Measurements from ENCODE around the gene ASCC2.

DNA sequence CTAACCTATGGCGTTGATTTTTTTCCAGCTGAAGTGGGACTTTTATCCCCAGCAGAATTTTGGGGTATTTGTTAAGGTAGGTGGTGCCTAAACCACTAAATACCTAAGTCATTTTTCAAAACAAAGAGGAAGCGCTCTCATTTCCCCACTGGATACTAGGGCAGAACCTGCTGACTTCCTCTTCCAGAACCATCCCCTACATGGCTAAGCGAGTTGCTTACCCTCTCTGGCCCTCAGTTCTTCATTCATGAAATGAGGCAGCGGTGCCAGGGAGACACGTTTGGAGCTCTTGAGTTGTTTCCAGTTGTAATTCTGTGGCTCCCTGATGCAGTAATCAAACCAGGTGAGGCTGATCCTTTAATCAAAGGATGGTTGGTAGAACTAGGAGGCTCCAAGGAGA, 34.9 kb upstream of the ASCC2 start:
- TF ChIP-seq, protein P1, sequence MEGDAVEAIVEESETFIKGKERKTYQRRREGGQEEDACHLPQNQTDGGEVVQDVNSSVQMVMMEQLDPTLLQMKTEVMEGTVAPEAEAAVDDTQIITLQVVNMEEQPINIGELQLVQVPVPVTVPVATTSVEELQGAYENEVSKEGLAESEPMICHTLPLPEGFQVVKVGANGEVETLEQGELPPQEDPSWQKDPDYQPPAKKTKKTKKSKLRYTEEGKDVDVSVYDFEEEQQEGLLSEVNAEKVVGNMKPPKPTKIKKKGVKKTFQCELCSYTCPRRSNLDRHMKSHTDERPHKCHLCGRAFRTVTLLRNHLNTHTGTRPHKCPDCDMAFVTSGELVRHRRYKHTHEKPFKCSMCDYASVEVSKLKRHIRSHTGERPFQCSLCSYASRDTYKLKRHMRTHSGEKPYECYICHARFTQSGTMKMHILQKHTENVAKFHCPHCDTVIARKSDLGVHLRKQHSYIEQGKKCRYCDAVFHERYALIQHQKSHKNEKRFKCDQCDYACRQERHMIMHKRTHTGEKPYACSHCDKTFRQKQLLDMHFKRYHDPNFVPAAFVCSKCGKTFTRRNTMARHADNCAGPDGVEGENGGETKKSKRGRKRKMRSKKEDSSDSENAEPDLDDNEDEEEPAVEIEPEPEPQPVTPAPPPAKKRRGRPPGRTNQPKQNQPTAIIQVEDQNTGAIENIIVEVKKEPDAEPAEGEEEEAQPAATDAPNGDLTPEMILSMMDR (IDR thresholded peaks at IDR 0.05 in 8 of 11, conservative IDR thresholded peaks at IDR 0.05 in 3 of 11), result no peak
- TF ChIP-seq POLR2A (IDR thresholded peaks at IDR 0.05), result no peak

All from spleen (tissue), 7 donors.